ENCODE data around the gene SPIN1. TPM values are rescaled to one million over a fixed set of nuclear protein-coding genes. Genes with fewer than 3 reads are reported as not detected.

The SPIN1 gene
- total and polyA plus RNA-seq, 4 donors = 22.6 to 135 (median 35.3) TPM

- H3K36me3 ChIP-seq (ENCODE audit: control insufficient read depth in 4 of 4, insufficient read depth in 4 of 4, low read length in 4 of 4) = peaks cover 0 to 8% (median 2%) of the 10 kb centered on the region in 4 donors
- H3K27ac ChIP-seq (ENCODE audit: low read depth in 1 of 2, low read length in 1 of 2) = no peak overlapping the region
- DNase-seq (no peak), ATAC-seq (ENCODE audit: insufficient read depth, low FRiP score) (no peak)
- TF ChIP-seq CTCF (IDR thresholded peaks at IDR 0.05; ENCODE audit: control extremely low read depth, extremely low read depth) = no peak
- H3K9ac ChIP-seq (ENCODE audit: insufficient read depth in 1 of 2, low read length in 2 of 2) = no peak overlapping the region
- H3K4me3 ChIP-seq = no peak overlapping the region
- H3K9me3 ChIP-seq (ENCODE audit: control insufficient read depth in 4 of 4, insufficient read depth in 3 of 4, low read length in 3 of 4) = peaks cover 0 to 2% (median 0%) of the 10 kb centered on the region in 4 donors
- peaks cover 0 to 7% (median 0%) of the 10 kb centered on the region in 5 donors for H3K4me1 ChIP-seq (ENCODE audit: control insufficient read depth in 5 of 5, insufficient read depth in 5 of 5, low read length in 5 of 5)
- no peaks in the 10 kb centered on the region for H3K27me3 ChIP-seq (ENCODE audit: control insufficient read depth in 3 of 3, insufficient read depth in 3 of 3, low read length in 2 of 3)
- 96% methylated on average over 4 of the region's 4 CpGs for WGBS, 2 donors
Observed at GRCh38 chr9:88403340-88403739, 15.1 kb downstream of the SPIN1 start.

- 94 to 98% methylated on average over 7 of the region's 7 CpGs for WGBS, 2 donors
- no peaks in the 10 kb centered on the region for H3K9me3 ChIP-seq (ENCODE audit: control insufficient read depth in 4 of 4, insufficient read depth in 3 of 4, low read length in 3 of 4)
- no peak overlapping the region for H3K4me3 ChIP-seq
- no peak for ATAC-seq (ENCODE audit: insufficient read depth, low FRiP score)
- no peak for TF ChIP-seq CTCF (IDR thresholded peaks at IDR 0.05; ENCODE audit: control extremely low read depth, extremely low read depth)
- H3K27me3 ChIP-seq (ENCODE audit: control insufficient read depth in 3 of 3, insufficient read depth in 3 of 3, low read length in 2 of 3) = no peaks in the 10 kb centered on the region
- H3K36me3 ChIP-seq (ENCODE audit: control insufficient read depth in 4 of 4, insufficient read depth in 4 of 4, low read length in 4 of 4) = peaks cover 0 to 3% (median under 1%) of the 10 kb centered on the region in 4 donors
- DNase-seq = no peak
- no peak overlapping the region for H3K9ac ChIP-seq (ENCODE audit: insufficient read depth in 1 of 2, low read length in 2 of 2)
- peaks cover 0 to 2% (median 0%) of the 10 kb centered on the region in 5 donors for H3K4me1 ChIP-seq (ENCODE audit: control insufficient read depth in 5 of 5, insufficient read depth in 5 of 5, low read length in 5 of 5)
- H3K27ac ChIP-seq (ENCODE audit: low read depth in 1 of 2, low read length in 1 of 2) = no peak overlapping the region
Observed at GRCh38 chr9:88406051-88406450, 17.8 kb downstream of the SPIN1 start.

DNA sequence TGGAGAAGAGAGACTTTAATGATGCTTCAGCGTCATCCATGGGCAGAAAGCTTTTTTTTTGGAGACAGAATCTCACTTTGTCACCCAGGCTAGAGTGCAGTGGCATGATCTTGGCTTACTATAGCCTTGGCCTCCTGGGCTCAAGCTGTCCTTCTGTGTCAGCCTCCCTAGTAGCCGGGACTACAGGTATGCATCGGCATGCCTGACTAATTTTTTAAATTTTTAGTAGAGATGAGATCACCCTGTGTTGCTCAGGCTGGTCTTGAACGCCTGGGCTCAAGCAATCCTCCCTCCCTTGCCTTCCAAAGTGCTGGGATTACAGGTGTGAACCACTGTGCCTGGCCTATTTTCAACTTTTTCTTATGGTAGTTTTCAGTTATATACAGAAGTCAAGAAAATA is 23.2 kb downstream of the SPIN1 start:
- H3K4me3 ChIP-seq = no peak overlapping the region
- DNase-seq (no peak), ATAC-seq (ENCODE audit: insufficient read depth, low FRiP score) (no peak)
- TF ChIP-seq CTCF (IDR thresholded peaks at IDR 0.05; ENCODE audit: control extremely low read depth, extremely low read depth) = no peak
- H3K9ac ChIP-seq (ENCODE audit: insufficient read depth in 1 of 2, low read length in 2 of 2) = no peak overlapping the region
- H3K4me1 ChIP-seq (ENCODE audit: control insufficient read depth in 5 of 5, insufficient read depth in 5 of 5, low read length in 5 of 5) = peaks cover 0 to 4% (median 0%) of the 10 kb centered on the region in 5 donors
- peaks cover 0 to 10% (median 6%) of the 10 kb centered on the region in 4 donors for H3K9me3 ChIP-seq (ENCODE audit: control insufficient read depth in 4 of 4, insufficient read depth in 3 of 4, low read length in 3 of 4)
- H3K27ac ChIP-seq (ENCODE audit: low read depth in 1 of 2, low read length in 1 of 2) = no peak overlapping the region
- 96 to 99% methylated on average over 4 of the region's 4 CpGs for WGBS, 2 donors
- peaks cover 0 to 7% (median 1%) of the 10 kb centered on the region in 4 donors for H3K36me3 ChIP-seq (ENCODE audit: control insufficient read depth in 4 of 4, insufficient read depth in 4 of 4, low read length in 4 of 4)
- no peaks in the 10 kb centered on the region for H3K27me3 ChIP-seq (ENCODE audit: control insufficient read depth in 3 of 3, insufficient read depth in 3 of 3, low read length in 2 of 3)

DNA sequence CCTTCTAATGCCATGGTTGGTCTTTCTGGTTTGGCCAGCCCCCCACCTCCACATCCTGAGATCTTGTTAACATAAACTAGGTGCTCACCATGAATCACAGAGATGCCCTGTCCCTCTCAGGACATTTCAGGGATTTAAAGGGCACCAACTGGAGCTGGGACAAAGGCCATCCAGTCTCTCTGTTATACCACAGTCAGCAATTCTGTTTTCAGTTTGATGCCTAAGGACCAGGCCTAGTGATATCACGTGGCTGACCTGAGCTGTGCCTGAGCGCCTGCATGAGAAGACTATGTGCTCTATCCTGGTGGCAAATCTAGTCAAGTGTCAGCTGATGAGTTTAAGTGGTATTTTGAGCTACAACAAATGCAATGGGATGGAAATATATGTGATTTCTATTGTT is 26.1 kb downstream of the SPIN1 start:
- DNase-seq (no peak), ATAC-seq (ENCODE audit: insufficient read depth, low FRiP score) (no peak)
- peaks cover 0 to 1% (median 0%) of the 10 kb centered on the region in 5 donors for H3K4me1 ChIP-seq (ENCODE audit: control insufficient read depth in 5 of 5, insufficient read depth in 5 of 5, low read length in 5 of 5)
- peaks cover 0 to 18% (median 7%) of the 10 kb centered on the region in 4 donors for H3K9me3 ChIP-seq (ENCODE audit: control insufficient read depth in 4 of 4, insufficient read depth in 3 of 4, low read length in 3 of 4)
- TF ChIP-seq CTCF (IDR thresholded peaks at IDR 0.05; ENCODE audit: control extremely low read depth, extremely low read depth) = no peak
- H3K27ac ChIP-seq (ENCODE audit: low read depth in 1 of 2, low read length in 1 of 2) = no peak overlapping the region
- no peak overlapping the region for H3K4me3 ChIP-seq
- H3K27me3 ChIP-seq (ENCODE audit: control insufficient read depth in 3 of 3, insufficient read depth in 3 of 3, low read length in 2 of 3) = no peaks in the 10 kb centered on the region
- 97 to 98% methylated on average over 2 of the region's 2 CpGs for WGBS, 2 donors
- no peak overlapping the region for H3K9ac ChIP-seq (ENCODE audit: insufficient read depth in 1 of 2, low read length in 2 of 2)
- H3K36me3 ChIP-seq (ENCODE audit: control insufficient read depth in 4 of 4, insufficient read depth in 4 of 4, low read length in 4 of 4) = peaks cover 0 to 18% (median 7%) of the 10 kb centered on the region in 4 donors
